NCI-H82 (cell line): ENCODE data around the gene HLCS.

ENCODE experiments used
- DNase-seq: peaks from one replicate; lab custom pipeline; 2025; lab: John Stamatoyannopoulos, UW

The HLCS gene

DNA sequence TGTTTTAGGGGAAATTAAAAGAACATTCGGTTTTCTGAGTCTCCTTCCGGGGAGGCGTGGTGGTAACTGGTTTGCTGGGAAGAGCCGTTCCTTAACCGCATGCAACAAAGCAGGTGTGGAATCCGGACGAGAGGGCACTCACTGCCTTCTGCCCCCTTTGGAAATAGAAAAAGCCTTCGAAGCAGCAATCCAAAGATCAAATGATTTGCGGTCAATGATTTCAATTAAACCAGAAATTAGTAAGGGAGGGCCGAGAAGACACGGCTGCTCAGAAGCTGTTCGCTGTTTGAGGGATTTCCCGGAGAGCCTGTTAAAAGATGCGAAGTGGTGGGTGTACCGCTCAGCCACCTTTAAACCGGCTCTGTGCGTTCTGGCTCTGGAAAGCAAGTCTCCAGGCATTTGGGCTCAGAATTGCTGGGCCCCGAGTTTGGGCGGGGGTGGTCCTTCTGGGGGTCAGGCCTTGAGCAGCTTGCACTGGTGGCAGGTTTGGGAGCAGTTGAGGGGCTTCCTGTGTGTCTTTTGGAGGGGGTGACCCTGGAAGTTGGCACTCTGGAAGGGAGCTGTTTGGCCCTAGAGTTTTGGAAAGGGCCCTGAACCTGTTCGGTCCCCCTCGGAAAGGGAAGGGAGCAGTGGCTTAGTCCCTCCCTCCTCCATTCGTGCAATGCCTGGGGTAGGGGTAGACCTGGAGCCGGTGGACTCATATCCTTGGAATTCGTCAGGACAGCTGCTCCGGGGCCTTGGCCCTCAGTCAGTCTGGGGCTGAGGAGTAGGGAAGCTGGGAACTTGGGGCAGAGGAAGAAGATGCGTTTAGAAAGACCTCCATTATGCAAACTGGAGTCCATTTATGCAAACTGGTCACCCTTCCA lies 264.5 kb downstream of the HLCS start:
- DNase-seq = no peak

DNA sequence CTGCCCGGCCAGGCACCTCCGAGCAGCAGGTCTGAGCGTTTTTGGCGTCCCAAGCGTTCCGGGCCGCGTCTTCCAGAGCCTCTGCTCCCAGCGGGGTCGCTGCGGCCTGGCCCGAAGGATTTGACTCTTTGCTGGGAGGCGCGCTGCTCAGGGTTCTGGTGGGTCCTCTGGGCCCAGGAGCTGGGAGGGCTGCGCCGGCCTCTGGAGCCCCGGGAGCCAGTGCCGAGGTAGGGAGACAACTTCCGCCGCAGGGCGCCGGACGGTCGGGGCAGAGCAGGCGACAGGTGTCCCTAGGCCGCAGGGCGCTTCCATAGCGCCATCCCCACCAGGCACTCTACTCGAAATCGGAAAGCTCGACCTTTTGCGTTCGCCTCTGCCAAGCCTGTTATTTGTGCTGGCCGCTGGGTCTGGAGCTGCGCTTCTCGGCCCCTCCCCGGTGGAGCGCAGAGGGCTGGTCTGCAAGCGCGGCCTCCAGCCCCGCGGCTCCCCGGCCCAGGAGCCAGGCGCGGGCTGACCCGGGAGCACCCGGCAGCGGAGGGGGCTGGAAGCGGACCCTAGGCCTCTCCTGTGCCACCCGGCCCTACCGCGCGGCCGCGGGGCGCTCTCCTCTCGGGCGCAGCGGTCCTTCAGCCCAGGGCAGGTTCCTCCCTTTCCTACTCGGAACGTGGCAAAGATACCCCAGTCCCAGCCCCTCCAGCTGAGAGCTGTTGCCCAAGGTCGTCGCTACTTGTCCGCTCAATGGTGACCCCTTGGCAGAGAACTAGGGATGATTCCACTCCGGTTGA lies 265.3 kb downstream of the HLCS start:
- no peak for DNase-seq
